GM12878 (cell line): Measurements from ENCODE around the gene KRT82. TPM values are rescaled to one million over a fixed set of nuclear protein-coding genes. Genes with fewer than 3 reads are reported as not detected.

Experiments used
- ATAC-seq: fragments of 200-7000 bp; cut with Tn5 transposase; 3 replicates; pipeline ENCODE4 v1.9.1; 2020; ENCODE audit warnings: mild to moderate bottlenecking, moderate library complexity
- BruUV-seq: library from RNA; stranded (reverse); fragments of 400-500 nt; replicated peaks from 2 replicates; lab custom pipeline; 2021; lab: Mats Ljungman, UMichigan
- CTCF ChIA-PET: fragments of 300-600 bp; sonication (Branson Sonifier 250); formaldehyde crosslinking; extraction: SDS; loops from one replicate; lab custom pipeline; 2021; ENCODE audit warnings: inconsistent platforms; lab: Yijun Ruan, JAX
- POLR2A ChIA-PET: fragments of 350-600 bp; formaldehyde crosslinking; extraction: SDS; loops from one replicate; lab custom pipeline; 2021; ENCODE audit warnings: inconsistent platforms; lab: Charles Lee
- RAD21 ChIA-PET: fragments of 300-600 bp; sonication (Branson Sonifier 250); formaldehyde crosslinking; loops from one replicate; lab custom pipeline; 2023; ENCODE audit warnings: antibody characterized with exemption; ENCODE audit not compliant: unreplicated experiment; lab: Charles Lee
- SMC1A ChIA-PET: fragments of 300-600 bp; sonication (Branson Sonifier 250); formaldehyde crosslinking; loops from one replicate; lab custom pipeline; 2023; ENCODE audit not compliant: unreplicated experiment, uncharacterized antibody; lab: Charles Lee
- DNase-seq: peaks from one replicate; pipeline ENCODE4 v3.0.0-alpha.2; 2011; ENCODE audit warnings: low read depth, low spot score
- FAIRE-seq: peaks from 3 replicates; lab custom pipeline; 2011; peaks lifted over from hg19 to GRCh38; lab: Jason Lieb, UNC
- H2AFZ ChIP-seq: 2 replicates; pipeline ENCODE4 v1.6.0; 2011; ENCODE audit warnings: low read depth, low read length, control low read depth; ENCODE audit not compliant: control insufficient read depth
- H3K27ac ChIP-seq: 2 replicates; pipeline ENCODE4 v1.5.1; 2011; ENCODE audit warnings: control low read depth; ENCODE audit not compliant: control insufficient read depth, insufficient read depth
- H3K27me3 ChIP-seq, 2 experiments: replicated peaks in 1 of 2; 2 replicates each; pipeline versions ENCODE4 v1.6.0 to v1.6.1; 2011; ENCODE audit warnings: low read length in 1 of 2; ENCODE audit not compliant: control insufficient read depth in 2 of 2, insufficient read depth in 2 of 2
- H3K36me3 ChIP-seq, 2 experiments: 2 replicates each; pipeline ENCODE4 v1.5.1; 2011; ENCODE audit warnings: low read length in 1 of 2; ENCODE audit not compliant: control insufficient read depth in 2 of 2, insufficient read depth in 2 of 2
- H3K4me1 ChIP-seq: 2 replicates; pipeline ENCODE4 v1.6.1; 2011; ENCODE audit warnings: mild to moderate bottlenecking, low read length, moderate library complexity, mixed read lengths; ENCODE audit not compliant: control insufficient read depth, insufficient read depth
- H3K4me2 ChIP-seq: 2 replicates; pipeline ENCODE4 v1.6.0; 2011; ENCODE audit warnings: control low read depth; ENCODE audit not compliant: control insufficient read depth, insufficient read depth
- H3K4me3 ChIP-seq: fragments of 200-600 bp; sonication (generic); 2 replicates; pipeline ENCODE4 v1.5.1; 2016
- H3K79me2 ChIP-seq: 2 replicates; pipeline ENCODE4 v1.6.0; 2011; ENCODE audit warnings: low read length; ENCODE audit not compliant: control insufficient read depth, insufficient read depth
- H3K9ac ChIP-seq: 2 replicates; pipeline ENCODE4 v1.8.0; 2011; ENCODE audit warnings: low read length, control low read depth, mixed read lengths; ENCODE audit not compliant: control insufficient read depth, insufficient read depth
- H3K9me3 ChIP-seq: replicated peaks from 3 replicates; pipeline ENCODE4 v1.5.1; 2011; ENCODE audit warnings: mild to moderate bottlenecking, low read length; ENCODE audit not compliant: control insufficient read depth, insufficient read depth
- H4K20me1 ChIP-seq: 2 replicates; pipeline ENCODE4 v1.6.0; 2011; ENCODE audit not compliant: control insufficient read depth, insufficient read depth
- CBFB ChIP-seq: IDR thresholded peaks from 2 replicates; pipeline ENCODE4 v1.6.1; 2016; ENCODE audit warnings: antibody characterized with exemption, low read depth
- CHD4 ChIP-seq: fragments of 200-600 bp; sonication (generic); IDR thresholded peaks from 2 replicates; pipeline ENCODE4 v1.6.1; 2016; ENCODE audit warnings: mild to moderate bottlenecking
- E2F4 ChIP-seq: IDR thresholded peaks from 2 replicates; pipeline ENCODE4 v1.6.1; 2012; ENCODE audit warnings: low read depth, low read length, improper control_type of control experiment
- GABPA ChIP-seq: IDR thresholded peaks from 2 replicates; pipeline ENCODE4 v1.6.1; 2014; ENCODE audit warnings: antibody characterized with exemption, low read depth, mild to moderate bottlenecking, inconsistent platforms
- RAD21 ChIP-seq: IDR thresholded peaks from 2 replicates; pipeline ENCODE4 v1.6.1; 2011; ENCODE audit warnings: mild to moderate bottlenecking, low read depth, low read length, moderate library complexity; ENCODE audit not compliant: insufficient read depth
- STAT1 ChIP-seq: fragments of 450-650 bp; conservative IDR thresholded peaks from 2 replicates; pipeline ENCODE4 v1.6.1; 2014; ENCODE audit warnings: antibody characterized with exemption, mild to moderate bottlenecking
- TCF12 ChIP-seq: IDR thresholded peaks from 2 replicates; pipeline ENCODE4 v1.6.1; 2011; ENCODE audit warnings: low read depth, mild to moderate bottlenecking, low read length
- WGBS: methylation state at CpG from one replicate; pipeline ENCODE4 v1.1.6; 2016; ENCODE audit warnings: low lambda C conversion rate; ENCODE audit not compliant: insufficient replicate concordance, insufficient coverage; ENCODE audit errors: missing lambda C conversion rate; 5-methylcytosine and 5-hydroxymethylcytosine counted together
- in situ Hi-C: fragments of 300-500 bp; cut with MboI; formaldehyde crosslinking; loops from 9 replicates; pipeline ENCODE4 v1.14.3; 2018; ENCODE audit warnings: mixed read lengths
- intact Hi-C: fragments of 100-400 bp; cut with micrococcal nuclease; formaldehyde crosslinking; loops from one replicate; pipeline ENCODE4 v1.14.2; 2022; ENCODE audit not compliant: unreplicated experiment
- polyA plus RNA-seq, 11 experiments: library from polyadenylated mRNA; depleted of rRNA in 4 of 11; unstranded in 6 of 11; stranded (reverse) in 5 of 11; fragments of >200 nt; fragmentation: Nextera tagmentation in 4 of 11; fragmentation: Illumina TruSeq in 1 of 11; extraction: Ambion mirVana in 4 of 11; extraction: Trizol in 1 of 11; gene quantifications; 1 replicate in 1 of 11; 2 replicates in 10 of 11; pipeline versions ENCODE4 v1.2.1 to v1.2.3, GENCODE V29; 2011 to 2016; ENCODE audit warnings: inconsistent platforms in 2 of 11, missing spikeins in 2 of 11, low read depth in 1 of 11
- total RNA-seq, 4 experiments: library from RNA; depleted of rRNA in 3 of 4; stranded (reverse); fragments of >200 nt in 3 of 4; fragmentation: Illumina TruSeq in 1 of 4; extraction: Trizol in 1 of 4; gene quantifications; 2 replicates each; pipeline versions ENCODE4 v1.2.1 to v1.2.3, GENCODE V29; 2013 to 2021

Gene KRT82
- total and polyA plus RNA-seq, 10 of the 15 experiments (the other 5 are each of a cell fraction or from before 2014, with no cell fraction given), result not detected

DNA sequence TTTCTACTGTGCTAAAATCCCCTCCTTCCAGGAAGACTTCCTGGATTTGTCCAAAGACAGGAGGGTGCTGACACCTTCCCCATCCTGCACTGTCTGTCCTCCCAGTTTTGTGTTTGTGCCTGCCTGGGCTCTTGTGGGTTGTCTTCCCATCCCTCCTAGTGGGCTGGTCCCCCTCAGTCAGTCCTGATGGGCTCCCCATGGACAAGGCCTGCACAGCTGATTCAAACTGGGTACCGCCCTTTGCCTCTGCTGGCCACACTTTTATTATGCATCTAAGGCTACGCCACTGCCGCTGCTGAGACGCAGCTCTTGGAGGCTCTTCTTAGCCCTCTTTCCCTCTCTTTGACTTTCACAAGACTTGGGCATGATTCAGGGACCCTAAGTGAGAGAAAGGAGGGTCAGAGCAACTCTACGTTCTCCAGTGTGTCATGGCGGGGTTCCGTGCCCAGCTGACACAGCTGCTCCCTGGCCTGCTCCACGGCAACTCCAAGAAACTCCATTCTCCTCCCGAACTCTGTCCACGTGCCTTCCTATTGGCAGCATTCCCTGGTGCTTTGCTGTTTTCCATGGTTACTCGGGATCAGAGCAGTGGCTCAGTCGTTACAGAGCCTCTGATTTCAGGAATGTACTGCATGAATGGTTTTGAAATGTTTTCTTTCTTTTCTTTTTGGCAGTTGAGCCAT lies 35.1 kb downstream of the KRT82 start:
- 39% methylated on average over 12 of the region's 12 CpGs for WGBS
- intact Hi-C loops, result loop anchor here (10.0 kb wide), 1 partner anchor 134 kb away; no protein-coding TSS in a partner anchor
- H3K27me3 ChIP-seq, result peaks cover 2 to 4% of the 10 kb centered on the region in 2 experiments; a peak in 3 of 4 replicates
- no peak for TF ChIP-seq TCF12
- TF ChIP-seq E2F4, result no peak
- no peak overlapping the region for H3K4me3 ChIP-seq
- RAD21 ChIA-PET, result no interaction called here
- ATAC-seq (no peak), FAIRE-seq (no peak), DNase-seq (no peak)
- H3K36me3 ChIP-seq, result no peaks in the 10 kb centered on the region
- H3K9me3 ChIP-seq, result no peaks in the 10 kb centered on the region
- H3K4me2 ChIP-seq, result no peak overlapping the region
- H2AFZ ChIP-seq, result no peak overlapping the region
- in situ Hi-C loops, result no loop called here
- H4K20me1 ChIP-seq, result no peaks in the 10 kb centered on the region
- no peak overlapping the region for H3K27ac ChIP-seq
- POLR2A ChIA-PET, result interaction anchor here (0.5 kb wide), 1 partner anchor 179 kb away, joined by 3 read pairs; no protein-coding TSS in a partner anchor
- CTCF ChIA-PET, result interaction anchor here (1.3 to 4.3 kb wide), 4 partner anchors 10 to 508 kb away, joined by 3 to 30 read pairs (median 17); no protein-coding TSS in a partner anchor
- no peaks in the 10 kb centered on the region for H3K79me2 ChIP-seq
- SMC1A ChIA-PET, result no interaction called here
- no peak overlapping the region for H3K9ac ChIP-seq
- BruUV-seq, result no TSS peak
- H3K4me1 ChIP-seq, result no peaks in the 10 kb centered on the region

DNA sequence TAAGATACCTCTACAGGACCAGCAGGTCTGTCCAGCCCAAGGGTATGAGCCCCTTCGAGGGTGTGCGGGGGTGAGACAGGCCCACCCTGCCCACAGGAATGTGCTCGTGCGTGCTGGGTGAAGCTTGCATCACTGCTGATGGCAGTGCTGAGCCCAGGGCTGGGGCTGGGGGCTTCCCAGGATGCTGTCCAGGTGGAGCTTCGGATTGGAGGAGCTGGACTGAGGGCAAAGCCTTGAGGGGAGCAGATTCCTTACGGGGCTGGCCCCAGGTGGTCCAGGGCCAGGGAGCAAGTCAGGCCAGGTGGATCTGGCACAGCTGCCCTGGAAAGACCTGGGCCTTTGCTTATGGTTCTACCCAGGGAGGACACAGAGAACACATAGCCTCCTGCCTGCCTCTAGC lies 36.3 kb downstream of the KRT82 start:
- no TSS peak for BruUV-seq
- in situ Hi-C loops, result no loop called here
- Histone ChIP-seq H3K27ac (no peak overlapping the region), H2AFZ (no peak overlapping the region), H3K4me3 (no peak overlapping the region), H3K4me2 (no peak overlapping the region), H3K27me3 (peaks cover 2 to 4% of the 10 kb centered on the region in 2 experiments; a peak in 3 of 4 replicates), H3K36me3 (no peaks in the 10 kb centered on the region), H3K79me2 (no peaks in the 10 kb centered on the region), H3K4me1 (no peaks in the 10 kb centered on the region), H3K9ac (no peak overlapping the region), H3K9me3 (no peaks in the 10 kb centered on the region), H4K20me1 (no peaks in the 10 kb centered on the region)
- ChIA-PET POLR2A (no interaction called here), SMC1A (no interaction called here), RAD21 (no interaction called here), CTCF (interaction anchor here (0.7 kb wide), 1 partner anchor 148 kb away, joined by 3 read pairs; no protein-coding TSS in a partner anchor)
- intact Hi-C loops, result loop anchor here (10.0 kb wide), 1 partner anchor 135 kb away; no protein-coding TSS in a partner anchor
- TF ChIP-seq CBFB, result no peak
- TF ChIP-seq CHD4, result no peak
- no peak for TF ChIP-seq RAD21
- TF ChIP-seq STAT1, result no peak
- TF ChIP-seq GABPA, result no peak
- DNase-seq (no peak), FAIRE-seq (no peak), ATAC-seq (no peak)
- 0% methylated on average over 6 of the region's 6 CpGs for WGBS
